T-helper 1 cell treated with Interleukin-12 subunit alpha and Interleukin-12 subunit beta and Interleukin-4 antibody, amounts not matched to agents 30 ng/mL and 1 ng/mL, for 36 hours (primary cell): ENCODE measurements around the gene ARFGEF2. TPM values are rescaled to one million over a fixed set of nuclear protein-coding genes. Genes with fewer than 3 reads are reported as not detected.

ENCODE experiments used
- intact Hi-C: fragments of 100-400 bp; cut with micrococcal nuclease; formaldehyde crosslinking; loops from one replicate; pipeline ENCODE4 v1.15.1; 2024
- total RNA-seq: library from RNA; stranded (reverse); gene quantifications from 2 replicates; pipeline ENCODE4 v1.2.3, GENCODE V29; 2022

ARFGEF2 gene
- total RNA-seq, 1 donor from 2014 or later: 25.6 TPM

DNA sequence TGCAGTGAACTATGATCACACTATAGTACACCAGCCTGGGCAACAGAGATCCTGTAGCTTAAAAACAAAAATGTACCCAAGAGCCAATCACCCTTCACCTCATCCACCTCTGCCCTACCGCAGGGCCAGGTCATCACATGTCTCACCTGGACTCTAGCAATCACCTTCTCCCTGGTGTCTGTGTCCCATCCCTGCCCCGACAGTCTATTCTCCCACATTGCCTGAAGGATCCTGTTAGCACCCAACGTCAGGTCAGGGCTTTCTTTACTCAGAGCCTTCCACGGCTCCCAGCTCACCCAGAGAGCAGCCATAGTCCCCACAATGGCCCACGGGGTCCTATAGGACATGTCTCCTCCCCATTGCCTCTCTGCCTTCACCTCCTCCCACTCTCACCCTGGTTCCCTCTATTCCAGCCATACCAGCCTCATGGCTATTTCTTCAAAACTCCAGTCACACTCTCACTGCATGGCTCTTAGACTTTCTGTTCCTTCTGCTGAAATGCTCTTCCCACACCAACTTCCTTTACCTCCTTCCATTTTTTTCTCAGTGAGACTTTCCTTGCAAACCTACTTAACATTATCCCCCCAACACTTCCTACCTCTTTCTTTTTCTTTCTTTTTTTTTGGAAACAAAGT is 22.5 kb upstream of the ARFGEF2 start:
- intact Hi-C loops: no loop called here

DNA sequence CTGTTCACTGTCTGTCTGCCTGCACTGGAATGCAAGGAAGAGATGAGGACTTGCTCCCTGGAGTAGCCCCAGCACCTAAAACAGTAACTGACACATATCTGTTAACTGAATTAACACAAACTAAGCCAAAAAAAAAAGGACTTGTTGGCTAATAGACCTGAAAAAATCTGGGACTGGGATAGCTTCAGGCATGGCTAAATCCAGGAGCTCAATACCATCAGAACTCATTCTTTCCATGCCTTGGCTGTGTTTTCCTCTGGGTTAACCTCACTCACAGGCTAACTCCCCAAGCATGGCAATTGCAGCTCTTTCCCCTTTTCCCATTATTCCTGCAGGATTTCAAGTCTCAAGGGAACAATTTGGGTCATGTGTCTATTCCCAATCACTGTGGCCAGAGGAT is 21.6 kb upstream of the ARFGEF2 start:
- intact Hi-C loops: loop anchor here (10.0 kb wide), 1 partner anchor 165 kb away; no protein-coding TSS in a partner anchor

DNA sequence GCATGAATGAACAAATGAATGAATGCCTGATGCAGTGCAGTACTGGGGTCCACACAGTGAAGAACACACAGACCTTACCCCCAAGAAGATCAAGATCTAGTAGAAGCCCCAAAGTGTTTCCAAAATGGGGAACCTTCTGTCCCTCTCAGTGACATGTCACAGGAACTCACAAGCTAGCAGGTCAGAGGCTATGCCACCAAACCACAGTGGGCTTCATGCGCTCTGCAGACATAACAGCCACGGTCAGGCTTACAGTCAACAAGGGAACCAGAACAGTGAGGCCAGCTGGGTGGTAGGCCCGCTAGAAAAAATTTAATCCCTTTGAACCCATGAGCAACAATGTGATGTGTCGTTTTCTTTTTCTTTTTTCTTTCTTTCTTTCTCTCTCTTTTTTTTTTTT is 20.2 kb upstream of the ARFGEF2 start:
- intact Hi-C loops: loop anchor here (10.0 kb wide), 1 partner anchor 167 kb away; no protein-coding TSS in a partner anchor

DNA sequence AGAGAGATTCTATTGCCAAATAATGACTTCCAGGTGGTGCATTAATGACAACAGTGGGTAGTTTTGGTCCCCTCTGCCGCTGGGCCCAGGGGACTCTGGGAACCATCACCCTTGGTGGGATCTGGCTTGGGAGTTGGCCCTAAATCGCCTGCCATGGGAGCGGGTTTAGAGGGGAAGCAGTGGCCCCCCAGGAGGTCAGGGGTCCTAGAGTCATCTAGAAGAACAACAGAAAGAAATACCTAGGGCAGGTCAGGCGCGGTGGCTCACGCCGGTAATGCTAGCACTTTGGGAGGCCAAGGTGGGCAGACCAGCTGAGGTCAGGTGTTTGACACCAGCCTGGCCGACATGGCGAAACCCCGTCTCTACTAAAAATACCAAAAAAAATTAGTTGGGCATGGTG is 17.8 kb upstream of the ARFGEF2 start:
- intact Hi-C loops: loop anchor here (2.0 to 10.0 kb wide), 2 partner anchors 81 to 169 kb away; no protein-coding TSS in a partner anchor

DNA sequence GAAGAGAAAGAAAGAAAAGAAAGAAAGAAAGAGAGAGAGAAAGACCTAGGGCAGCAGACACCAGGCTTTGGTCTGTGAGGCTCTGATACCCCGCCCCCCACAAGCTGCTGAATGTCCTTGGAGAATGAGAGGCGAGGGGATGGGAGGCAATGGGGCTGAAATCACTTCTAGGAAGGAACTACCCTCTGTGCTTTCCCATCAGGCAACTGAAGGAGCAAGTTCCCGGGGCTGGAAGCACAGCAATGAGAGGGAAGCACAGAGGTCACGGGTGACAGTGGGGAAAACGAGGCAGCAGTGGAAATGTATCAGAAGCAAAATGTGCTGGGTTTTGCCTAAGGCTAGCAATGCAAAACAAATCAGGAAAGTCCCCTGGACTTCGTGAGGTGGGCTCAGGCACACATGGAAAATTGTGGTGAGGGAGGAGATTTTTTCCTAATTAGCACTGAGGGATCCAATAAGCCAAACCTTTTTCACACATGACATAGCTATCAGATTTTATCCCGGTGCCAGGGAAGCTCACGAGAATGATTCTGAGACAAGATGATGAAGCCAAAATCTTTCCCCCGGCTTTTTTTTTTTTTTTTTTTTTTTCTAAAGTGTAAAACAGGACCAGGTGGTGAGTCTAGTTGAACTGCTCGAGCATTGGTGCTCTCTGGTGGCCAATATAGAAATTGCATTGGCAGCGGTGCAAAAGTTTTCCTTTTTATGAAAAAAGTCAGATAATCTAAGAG is 16.8 kb upstream of the ARFGEF2 start:
- intact Hi-C loops: loop anchor here (1.0 to 10.0 kb wide), 5 partner anchors 17 to 268 kb away; partner anchors contain the start of gene ARFGEF2

DNA sequence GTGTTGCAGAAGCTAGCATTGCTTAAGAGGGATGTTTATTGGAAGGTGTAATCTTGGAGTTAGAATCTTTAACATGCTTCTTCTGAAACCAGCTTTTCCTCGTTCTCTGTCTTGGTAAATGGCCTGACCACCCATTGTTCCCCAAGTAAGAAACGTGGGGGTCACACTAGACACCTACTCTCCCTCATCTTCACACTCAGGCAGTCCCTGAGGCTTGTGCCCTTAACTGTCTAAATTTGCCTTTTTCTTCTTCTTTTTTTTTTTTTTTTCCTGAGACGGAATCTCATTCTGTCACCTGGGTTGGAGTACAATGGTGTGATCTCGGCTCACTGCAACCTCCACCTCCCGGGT is 16.2 kb upstream of the ARFGEF2 start:
- intact Hi-C loops: loop anchor here (1.0 to 10.0 kb wide), 5 partner anchors 16 to 269 kb away; partner anchors contain the start of gene ARFGEF2

DNA sequence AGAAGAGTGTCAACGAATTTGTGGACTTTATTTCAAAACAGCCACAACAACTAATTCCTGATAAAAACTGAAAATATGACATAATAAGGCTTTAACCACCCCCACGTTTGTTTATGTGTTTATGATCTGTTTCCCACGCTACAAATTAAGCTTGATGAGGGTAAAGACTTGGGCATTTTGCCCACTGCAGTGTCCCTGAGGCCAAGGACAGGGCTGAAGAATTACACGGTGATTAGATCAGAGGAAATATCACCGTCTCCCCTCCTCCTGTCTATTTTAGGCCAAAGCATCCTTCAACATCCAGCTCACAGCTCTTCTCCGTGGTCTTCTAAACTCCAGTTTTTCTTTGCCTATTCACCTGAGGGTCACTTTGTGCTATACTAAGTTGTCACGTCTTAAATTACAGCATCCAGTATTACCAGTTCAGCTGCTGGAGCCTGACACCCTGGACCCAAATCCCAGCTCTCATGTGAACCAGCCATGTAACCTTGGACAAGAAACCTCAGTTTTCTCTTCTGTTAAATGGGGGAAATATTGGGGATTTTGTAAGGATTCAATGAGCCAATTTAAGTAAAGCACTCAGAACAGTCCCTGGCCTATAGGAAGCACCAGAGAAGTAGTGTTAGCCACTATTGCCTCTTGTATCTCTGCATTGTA is 15.2 kb upstream of the ARFGEF2 start:
- intact Hi-C loops: loop anchor here (10.0 kb wide), 1 partner anchor 172 kb away; no protein-coding TSS in a partner anchor

DNA sequence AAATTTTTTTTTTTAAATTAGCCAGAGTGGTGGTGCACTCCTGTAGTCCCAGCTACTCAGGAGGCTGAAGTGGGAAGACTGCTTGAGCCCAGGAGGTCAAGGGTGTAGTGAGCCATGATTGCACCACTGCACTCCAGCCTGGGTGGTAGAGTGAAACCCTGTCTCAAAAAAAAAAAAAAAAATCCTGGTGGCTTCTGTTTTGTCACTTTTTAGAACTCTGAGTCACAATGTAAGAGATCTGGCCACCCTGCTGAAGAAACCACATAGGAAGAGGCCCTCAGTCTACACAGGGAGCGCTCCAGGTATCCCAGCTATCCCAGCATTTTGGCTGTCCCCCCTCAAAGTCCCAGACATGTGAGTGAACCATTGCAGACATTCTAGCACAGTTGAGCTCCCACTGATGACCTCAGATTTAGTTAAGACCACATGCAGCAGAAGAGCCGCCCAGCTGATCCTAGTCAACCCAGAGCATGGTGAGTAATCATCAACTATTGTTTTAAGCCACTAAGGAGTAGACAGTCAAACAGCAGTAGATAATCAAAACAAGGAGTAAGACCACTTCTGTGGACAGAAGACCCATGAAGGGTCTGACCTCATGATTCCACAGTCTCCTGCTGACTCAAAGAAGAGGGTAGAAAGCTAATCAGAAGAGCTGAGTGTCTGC is 12.7 kb upstream of the ARFGEF2 start:
- intact Hi-C loops: loop anchor here (10.0 kb wide), 1 partner anchor 174 kb away; no protein-coding TSS in a partner anchor

DNA sequence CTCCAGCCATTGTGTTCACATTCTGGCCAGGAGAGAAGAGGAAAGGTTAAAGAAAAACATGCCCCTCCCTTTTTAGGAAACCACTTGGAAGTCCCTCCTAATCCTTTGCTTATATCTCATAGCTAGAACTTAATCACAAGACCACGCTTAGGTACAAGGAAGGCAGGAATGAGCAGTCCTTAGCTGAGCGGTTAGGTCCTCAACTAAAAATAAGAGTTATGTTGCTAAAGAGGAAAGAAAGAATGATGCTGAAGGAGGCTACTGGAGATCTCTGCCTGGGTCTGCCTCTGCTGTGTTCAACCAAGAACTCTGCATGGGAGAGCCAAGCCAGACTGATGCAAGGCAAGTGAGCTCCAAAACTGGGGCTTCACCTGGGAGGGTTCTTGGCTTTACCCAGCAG is 11.6 kb upstream of the ARFGEF2 start:
- intact Hi-C loops: loop anchor here (10.0 kb wide), 1 partner anchor 175 kb away; no protein-coding TSS in a partner anchor

DNA sequence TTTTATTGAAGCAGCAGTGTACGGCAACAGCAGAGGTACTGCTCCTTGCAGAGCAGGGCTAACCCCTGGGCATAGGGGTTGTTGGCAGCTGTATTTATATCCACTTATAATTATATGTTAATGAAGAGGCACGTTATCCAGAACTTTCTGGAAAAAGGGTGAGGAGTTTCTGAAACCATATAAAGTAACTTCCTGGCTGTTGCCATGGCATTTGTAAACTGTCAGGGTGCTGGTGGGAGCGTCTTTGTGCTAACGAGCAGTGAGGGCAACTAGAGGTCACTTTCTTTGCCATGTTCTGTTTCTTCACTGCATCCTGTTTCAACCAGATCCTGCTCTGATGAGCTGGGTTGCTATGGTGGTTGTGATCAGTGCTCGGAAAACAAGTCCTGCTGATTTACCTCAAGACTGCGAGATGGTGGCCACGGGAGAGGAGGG is 11.1 kb upstream of the ARFGEF2 start:
- intact Hi-C loops: no loop called here

DNA sequence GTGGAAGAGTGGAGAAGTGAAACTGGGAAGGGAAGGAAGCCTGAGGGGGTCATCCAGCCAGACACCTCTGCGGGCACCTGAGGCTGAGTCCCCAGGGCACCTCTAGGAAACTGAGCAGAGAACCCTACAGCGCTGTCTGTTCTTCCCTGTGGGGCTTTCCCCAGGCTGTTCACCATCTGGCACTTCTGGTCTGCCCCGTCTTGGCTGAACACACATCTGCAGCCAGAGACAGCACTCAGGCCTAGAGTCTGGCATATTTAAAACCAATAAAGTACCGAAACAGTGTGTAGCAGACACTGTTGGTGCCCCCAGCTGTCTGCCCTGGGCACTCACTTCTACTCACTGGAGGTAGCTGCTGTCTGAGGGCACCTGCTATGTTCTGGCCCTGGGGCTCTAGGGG is 9.4 kb upstream of the ARFGEF2 start:
- intact Hi-C loops: no loop called here

DNA sequence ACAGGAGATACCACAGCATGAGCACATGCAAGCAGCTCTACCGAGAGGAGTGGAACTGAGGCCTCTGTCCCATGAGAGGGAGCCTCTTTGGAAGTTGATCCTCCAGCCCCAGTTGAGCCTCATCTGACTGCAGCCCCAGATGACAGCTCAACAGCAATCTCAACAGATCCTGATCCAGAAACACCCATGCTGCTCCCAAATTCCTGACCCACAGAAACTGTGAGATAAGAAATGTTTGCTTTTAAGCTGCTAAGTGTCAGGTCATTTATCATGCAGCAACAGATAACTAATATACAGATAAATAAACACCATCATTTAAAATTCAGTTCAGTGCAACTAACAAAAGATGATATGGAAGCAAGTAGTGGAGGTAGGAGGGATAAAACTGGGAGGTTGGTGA is 4.8 kb upstream of the ARFGEF2 start:
- intact Hi-C loops: no loop called here

DNA sequence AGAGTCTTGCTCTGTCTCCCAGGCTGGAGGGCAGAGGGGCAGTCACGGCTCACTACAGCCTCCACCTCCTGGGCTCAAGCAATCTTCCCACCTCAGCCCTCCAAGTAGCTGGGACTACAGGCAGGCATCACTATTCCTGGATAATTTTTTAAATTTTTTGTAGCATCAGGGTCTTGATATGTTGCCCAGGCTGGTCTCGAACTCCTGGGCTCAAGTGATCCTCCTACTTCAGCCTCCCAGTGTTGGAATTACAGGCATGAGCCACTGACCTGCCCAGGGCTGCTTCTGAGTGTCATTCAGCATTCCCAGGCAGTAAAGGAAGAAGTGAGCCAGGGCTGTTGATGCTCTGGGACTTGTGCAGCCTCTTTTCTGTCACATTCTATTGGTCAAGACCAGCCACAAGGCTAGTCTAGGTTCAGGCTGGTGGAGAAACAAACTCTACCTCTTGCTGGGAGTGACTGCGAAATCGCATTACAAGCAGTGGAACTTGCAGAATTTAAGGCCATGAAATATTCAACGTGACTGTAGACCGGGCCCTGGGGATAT is 2.1 kb upstream of the ARFGEF2 start:
- intact Hi-C loops: no loop called here

DNA sequence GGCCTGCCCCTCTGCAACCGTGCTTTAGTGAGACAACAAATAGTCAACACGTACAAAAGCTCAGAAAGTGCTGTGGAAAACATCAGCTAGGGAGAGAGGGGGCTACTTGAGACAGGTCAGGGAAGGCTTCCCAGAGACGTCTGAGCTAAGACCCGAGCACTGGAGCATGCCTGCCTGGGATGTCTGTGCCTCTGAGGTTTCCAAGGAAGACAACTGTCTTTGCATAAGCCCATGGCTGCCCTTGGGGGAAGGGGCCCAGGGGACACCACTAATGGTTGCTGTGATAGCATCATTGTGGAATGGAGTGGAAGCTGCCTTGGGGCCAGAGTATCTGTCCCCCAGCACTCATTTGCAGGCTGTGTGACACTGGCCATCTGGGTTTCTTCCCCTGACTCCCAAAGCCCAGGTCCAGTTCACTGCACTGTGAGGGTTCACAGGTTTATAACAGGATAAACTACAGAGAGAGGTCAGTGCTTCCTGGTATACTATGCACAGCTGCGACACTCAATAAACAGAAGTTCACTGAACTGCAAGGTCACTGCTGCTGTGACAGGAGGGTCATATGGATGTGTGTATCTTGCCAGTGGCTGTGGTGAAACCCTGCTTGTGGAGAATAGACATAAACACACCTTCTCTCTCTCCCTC is 1.5 kb upstream of the ARFGEF2 start:
- intact Hi-C loops: loop anchor here (2.0 to 10.0 kb wide), 4 partner anchors 151 to 895 kb away; partner anchors contain the start of genes SLC9A8 and STAU1

DNA sequence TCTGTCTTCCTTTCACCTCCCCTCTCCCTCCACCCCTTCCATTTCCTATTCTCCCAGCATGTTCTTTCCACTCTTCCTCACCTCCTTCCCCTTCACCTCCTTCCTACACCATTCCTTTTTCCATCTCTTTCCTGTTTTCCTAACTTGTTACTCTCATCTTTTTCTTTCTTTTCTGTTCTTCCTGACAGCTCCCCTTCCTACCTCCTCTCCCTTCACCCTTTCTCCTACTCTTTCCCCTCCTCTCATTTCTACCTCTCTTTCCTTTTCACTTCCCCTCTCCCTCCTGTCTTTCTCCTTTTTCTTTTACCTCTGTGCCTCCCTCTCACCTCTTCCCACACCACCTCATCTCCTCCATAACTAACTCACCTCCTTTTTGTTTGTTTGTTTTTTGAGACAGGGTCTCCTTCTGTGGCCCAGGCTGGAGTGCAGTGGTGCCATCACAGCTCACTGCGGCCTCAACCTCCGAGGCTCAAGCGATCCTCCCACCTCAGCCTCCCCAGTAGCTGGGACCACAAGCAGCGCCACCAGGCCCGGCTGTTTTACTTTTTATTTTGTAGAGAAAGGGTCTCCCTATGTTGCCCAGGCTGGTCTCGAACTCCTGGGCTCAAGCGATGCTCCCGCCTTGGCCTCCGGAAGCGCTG is 864 bp upstream of the ARFGEF2 start:
- intact Hi-C loops: loop anchor here (1.0 to 10.0 kb wide), 9 partner anchors 15 to 894 kb away; partner anchors contain the start of genes CSE1L, DDX27, SLC9A8 and STAU1

DNA sequence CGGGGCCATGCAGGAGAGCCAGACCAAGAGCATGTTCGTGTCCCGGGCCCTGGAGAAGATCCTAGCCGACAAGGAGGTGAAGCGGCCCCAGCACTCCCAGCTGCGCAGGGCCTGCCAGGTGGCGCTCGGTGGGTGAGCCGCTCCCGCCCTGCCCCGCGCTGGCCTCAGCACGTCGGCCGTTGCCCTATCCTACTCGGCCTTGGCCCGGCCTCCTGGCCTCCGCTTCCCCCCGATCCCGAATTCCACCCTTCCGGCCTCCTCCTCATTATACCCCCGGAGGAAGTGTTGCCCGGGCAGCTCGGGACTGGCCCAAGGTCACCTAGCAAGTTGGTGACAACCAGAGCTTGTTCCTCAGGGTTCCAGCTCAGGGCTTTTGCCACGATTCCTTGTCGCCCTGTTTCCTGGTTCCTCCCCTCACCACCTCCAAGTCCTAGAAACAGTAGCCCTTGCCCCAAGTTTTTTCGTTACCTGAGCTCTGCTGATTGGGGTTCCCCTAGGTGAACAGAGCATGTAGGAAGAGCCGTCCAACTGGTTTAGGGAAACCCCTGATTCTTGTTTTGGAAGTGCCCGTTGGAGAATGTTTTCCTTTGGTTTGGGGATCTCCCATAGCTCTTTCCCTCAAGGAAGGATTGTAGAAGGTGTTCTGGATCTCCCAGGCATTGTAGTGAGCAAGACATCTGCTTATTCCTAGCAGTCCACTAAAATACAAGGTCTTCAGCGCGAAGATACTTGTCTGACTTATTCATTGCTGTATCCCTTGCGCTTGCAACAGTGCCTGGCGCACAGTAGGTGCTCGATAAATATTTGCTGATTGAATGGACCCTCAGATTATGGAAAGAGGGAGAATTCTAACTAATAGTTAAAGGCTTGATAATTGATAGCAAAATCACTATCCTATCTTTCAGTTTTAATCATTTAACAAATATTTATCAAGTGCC is 641 bp downstream of the ARFGEF2 start:
- intact Hi-C loops: loop anchor here (1.0 to 10.0 kb wide), 9 partner anchors 17 to 893 kb away; partner anchors contain the start of genes CSE1L, DDX27, SLC9A8 and STAU1

DNA sequence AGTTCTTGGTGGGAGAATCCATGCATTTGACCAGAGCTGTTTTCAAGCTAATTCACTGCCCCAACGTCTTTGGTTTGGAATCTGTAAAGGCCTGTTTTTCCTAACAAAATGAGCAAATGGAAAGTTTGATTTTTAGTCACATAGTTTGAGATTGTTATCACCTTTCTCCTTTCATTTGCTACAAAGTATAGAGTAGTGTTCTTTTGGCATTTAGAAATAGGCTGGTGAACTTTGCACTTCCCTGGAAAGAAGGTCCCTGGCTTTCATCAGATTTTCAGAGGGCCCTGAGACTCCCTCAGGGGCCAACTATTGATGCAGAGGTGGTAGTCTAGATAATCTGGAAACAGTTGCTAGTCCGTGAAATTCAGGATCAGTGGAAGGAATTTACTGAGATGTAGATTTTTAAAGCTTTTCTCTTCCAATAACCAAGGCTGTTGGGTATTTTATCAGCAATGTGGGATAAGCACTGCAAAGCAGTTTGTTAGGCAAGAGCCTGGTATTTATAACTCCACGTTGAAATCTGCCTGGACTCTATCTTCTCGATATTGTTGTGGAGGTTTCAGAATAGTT is 1.7 kb downstream of the ARFGEF2 start:
- intact Hi-C loops: loop anchor here (5.0 to 10.0 kb wide), 2 partner anchors 266 to 892 kb away; partner anchors contain the start of gene SLC9A8

DNA sequence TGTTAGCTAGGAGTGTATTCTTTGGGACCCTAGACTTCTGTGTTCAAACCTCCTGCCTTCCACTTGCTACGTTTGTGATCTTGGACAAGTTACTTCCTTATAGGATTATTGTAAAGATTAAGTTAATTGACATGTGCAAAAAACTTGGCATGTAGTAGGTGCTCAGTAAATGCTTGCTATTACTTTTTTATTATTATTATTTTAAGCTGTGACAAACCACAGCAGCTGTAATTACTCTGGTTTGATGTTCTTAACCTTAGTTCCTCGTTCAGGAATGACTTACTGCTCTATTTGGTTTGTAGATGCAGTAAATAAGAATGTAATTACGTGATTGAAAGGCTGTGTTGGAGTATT is 3.2 kb downstream of the ARFGEF2 start:
- intact Hi-C loops: loop anchor here (5.0 to 10.0 kb wide), 2 partner anchors 267 to 890 kb away; partner anchors contain the start of gene SLC9A8
